Peyer's patch (tissue), 4 donors: ENCODE data around the gene FAM174B. TPM values are rescaled to one million over a fixed set of nuclear protein-coding genes. Genes with fewer than 3 reads are reported as not detected.

Source experiments
- DNase-seq, 3 donors: peaks; one replicate each; pipeline ENCODE4 v3.0.0-alpha.2; 2017 to 2019
- H3K27ac ChIP-seq, 4 donors: fragments of 200-600 bp; sonication (generic); one replicate each; pipeline ENCODE4 v1.5.1; 2016 to 2019
- H3K27me3 ChIP-seq, 2 donors: fragments of 200-600 bp; sonication (generic); one replicate each; pipeline ENCODE4 v1.5.1; 2019
- H3K36me3 ChIP-seq, 3 donors: fragments of 200-600 bp; sonication (generic); one replicate each; pipeline ENCODE4 v1.5.1; 2016 to 2019
- H3K4me1 ChIP-seq, 4 donors: fragments of 200-600 bp; sonication (generic); one replicate each; pipeline ENCODE4 v1.5.1; 2016 to 2019
- H3K4me3 ChIP-seq, 4 donors: fragments of 200-600 bp; sonication (generic); 1 replicate in 3 of 4; 2 replicates in 1 of 4; pipeline ENCODE4 v1.5.1; 2016 to 2019; ENCODE audit warnings: mild to moderate bottlenecking in 1 of 4
- H3K9me3 ChIP-seq, 4 donors: fragments of 200-600 bp; sonication (generic); one replicate each; pipeline ENCODE4 v1.5.1; 2016 to 2019; ENCODE audit warnings: mild to moderate bottlenecking in 1 of 4
- POLR2A ChIP-seq, 2 donors: fragments of 450-650 bp; IDR thresholded peaks; one replicate each; pipeline ENCODE4 v1.5.1; 2017; ENCODE audit warnings: antibody characterized with exemption in 2 of 2, mild to moderate bottlenecking in 2 of 2, moderate library complexity in 2 of 2
- total RNA-seq, 4 donors: library from RNA; depleted of rRNA; stranded (reverse); fragments of >200 nt; gene quantifications; one replicate each; pipeline ENCODE4 v1.1.0, GENCODE V29; 2016
- TF ChIP-seq, protein P1 (sequence below), 6 experiments: fragments of 450-650 bp in 4 of 6; fragments of 200-600 bp in 2 of 6; sonication (generic) in 1 of 6; IDR thresholded peaks; one replicate each; pipeline ENCODE4 v1.5.1; 2017 to 2019; ENCODE audit warnings: antibody characterized with exemption in 6 of 6, mild to moderate bottlenecking in 3 of 6, moderate library complexity in 1 of 6

Gene FAM174B
- total RNA-seq, 4 donors from 2014 or later = 9.0 to 14.0 (median 11.4) TPM

DNA sequence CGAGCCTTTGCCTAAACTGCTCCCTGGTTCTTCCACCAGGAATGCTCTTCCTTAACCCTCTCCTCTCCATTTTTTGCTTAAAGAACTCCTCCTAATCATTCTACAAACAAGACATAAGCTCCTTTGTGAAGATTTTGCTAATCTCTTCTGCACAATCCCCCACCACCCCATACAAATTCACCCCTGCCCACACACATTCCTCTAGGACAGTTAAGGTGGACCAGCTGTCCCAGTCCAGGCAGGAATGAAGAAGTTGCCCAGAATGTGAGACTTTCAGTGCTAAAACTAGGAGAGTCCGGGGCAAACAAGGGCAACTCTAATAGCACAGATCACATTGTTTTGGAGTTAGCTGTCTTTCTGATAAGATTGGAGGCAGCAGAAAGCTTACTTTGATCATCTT lies 13.9 kb upstream of the FAM174B start:
- H3K27me3 ChIP-seq = no peaks in the 10 kb centered on the region
- peaks cover 0 to 30% (median 0%) of the 10 kb centered on the region in 4 donors for H3K4me1 ChIP-seq
- TF ChIP-seq, protein P1, sequence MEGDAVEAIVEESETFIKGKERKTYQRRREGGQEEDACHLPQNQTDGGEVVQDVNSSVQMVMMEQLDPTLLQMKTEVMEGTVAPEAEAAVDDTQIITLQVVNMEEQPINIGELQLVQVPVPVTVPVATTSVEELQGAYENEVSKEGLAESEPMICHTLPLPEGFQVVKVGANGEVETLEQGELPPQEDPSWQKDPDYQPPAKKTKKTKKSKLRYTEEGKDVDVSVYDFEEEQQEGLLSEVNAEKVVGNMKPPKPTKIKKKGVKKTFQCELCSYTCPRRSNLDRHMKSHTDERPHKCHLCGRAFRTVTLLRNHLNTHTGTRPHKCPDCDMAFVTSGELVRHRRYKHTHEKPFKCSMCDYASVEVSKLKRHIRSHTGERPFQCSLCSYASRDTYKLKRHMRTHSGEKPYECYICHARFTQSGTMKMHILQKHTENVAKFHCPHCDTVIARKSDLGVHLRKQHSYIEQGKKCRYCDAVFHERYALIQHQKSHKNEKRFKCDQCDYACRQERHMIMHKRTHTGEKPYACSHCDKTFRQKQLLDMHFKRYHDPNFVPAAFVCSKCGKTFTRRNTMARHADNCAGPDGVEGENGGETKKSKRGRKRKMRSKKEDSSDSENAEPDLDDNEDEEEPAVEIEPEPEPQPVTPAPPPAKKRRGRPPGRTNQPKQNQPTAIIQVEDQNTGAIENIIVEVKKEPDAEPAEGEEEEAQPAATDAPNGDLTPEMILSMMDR (IDR thresholded peaks at IDR 0.05) = no peak
- TF ChIP-seq POLR2A (IDR thresholded peaks at IDR 0.05) = no peak
- no peak overlapping the region for H3K4me3 ChIP-seq
- DNase-seq = no peak
- H3K36me3 ChIP-seq = no peaks in the 10 kb centered on the region
- no peak overlapping the region for H3K27ac ChIP-seq
- H3K9me3 ChIP-seq = no peaks in the 10 kb centered on the region

DNA sequence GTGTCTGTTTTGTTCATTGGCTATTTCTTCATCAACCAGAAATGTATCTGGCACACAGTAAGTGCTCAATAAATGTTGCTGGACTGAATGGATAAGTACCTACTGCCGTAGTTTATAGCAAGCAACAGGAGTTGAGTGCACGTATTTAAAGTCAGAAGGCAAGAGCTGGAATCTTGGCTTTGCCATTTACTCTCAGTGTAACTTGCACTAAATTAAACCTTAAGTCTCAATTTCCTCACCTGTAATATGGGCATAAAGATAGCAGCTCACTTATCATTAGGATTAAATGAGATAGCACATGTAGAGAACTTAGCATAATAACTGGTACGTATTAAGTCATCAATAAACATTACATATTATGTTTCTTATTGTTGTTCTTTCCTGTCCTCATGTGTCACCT lies 13.0 kb upstream of the FAM174B start:
- Histone ChIP-seq H3K4me3 (no peak overlapping the region), H3K4me1 (peaks cover 0 to 34% (median 0%) of the 10 kb centered on the region in 4 donors), H3K27me3 (no peaks in the 10 kb centered on the region), H3K9me3 (no peaks in the 10 kb centered on the region), H3K36me3 (no peaks in the 10 kb centered on the region), H3K27ac (no peak overlapping the region)
- TF ChIP-seq, protein P1 (IDR thresholded peaks at IDR 0.05) = no peak
- no peak for TF ChIP-seq POLR2A (IDR thresholded peaks at IDR 0.05)
- no peak for DNase-seq

DNA sequence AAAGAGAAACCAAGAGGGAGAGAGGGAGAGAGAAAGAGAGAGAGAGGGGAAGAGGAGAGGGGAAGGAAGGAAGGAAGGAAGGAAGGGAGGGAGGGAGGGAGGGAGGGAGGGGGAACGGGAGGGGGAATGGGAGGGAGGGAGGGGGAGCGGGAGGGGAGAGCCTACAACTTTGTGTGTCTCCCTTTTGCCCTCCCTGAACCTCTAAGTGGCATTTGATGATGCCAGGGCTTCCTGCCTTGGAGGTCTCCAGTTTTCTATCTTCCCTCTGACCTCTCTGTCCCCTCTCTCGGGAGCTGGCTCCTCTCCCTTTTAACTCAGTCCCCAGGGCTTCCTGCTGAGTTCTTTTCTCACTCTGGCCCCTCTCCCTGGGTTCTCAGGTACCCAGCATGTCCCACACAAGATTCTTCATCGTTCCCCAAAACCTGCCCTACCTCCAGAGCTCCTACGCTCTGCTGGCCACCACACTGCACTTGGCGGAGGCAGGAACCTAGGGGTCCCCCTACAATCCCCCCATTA lies 12.5 kb upstream of the FAM174B start:
- Histone ChIP-seq H3K27me3 (no peaks in the 10 kb centered on the region), H3K36me3 (no peaks in the 10 kb centered on the region), H3K4me1 (peaks cover 0 to 34% (median 0%) of the 10 kb centered on the region in 4 donors), H3K27ac (peak overlapping the region in 1 of 4 donors; percentile 64), H3K9me3 (no peaks in the 10 kb centered on the region), H3K4me3 (no peak overlapping the region)
- DNase-seq = no peak
- TF ChIP-seq, protein P1 (IDR thresholded peaks at IDR 0.05) = no peak
- TF ChIP-seq POLR2A (IDR thresholded peaks at IDR 0.05) = no peak

DNA sequence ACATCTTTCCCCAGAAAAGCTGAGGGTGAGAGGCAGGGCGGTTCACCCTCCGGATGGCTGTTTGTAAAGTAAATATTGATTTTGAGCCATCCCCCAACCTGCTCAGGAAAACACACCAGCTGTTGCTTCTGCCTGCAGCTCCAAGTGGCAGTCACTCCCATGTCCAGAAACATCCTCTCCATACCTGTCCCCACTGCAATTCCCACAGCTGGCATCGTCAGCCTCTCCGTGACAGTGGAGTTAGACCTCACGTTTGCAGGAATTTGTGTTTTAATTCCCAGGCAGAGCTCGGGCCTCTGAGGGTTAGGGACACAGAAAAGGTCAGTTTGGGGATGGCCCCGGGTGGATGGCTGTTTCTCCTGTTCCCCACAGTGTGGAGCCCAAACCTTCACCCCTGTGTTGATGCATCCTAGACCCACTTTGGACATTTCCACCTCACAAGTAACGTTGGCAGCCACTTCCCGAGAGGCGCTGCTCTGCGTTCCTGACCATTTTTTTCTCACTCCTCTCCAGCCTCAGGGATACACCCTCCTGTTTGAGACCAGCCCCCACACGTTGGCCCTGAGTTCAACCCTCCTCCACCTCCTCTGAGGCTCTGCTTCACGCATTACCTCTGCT lies 11.8 kb upstream of the FAM174B start:
- Histone ChIP-seq H3K36me3 (no peaks in the 10 kb centered on the region), H3K27me3 (no peaks in the 10 kb centered on the region), H3K4me1 (peaks cover 0 to 34% (median 0%) of the 10 kb centered on the region in 4 donors), H3K9me3 (no peaks in the 10 kb centered on the region), H3K27ac (peak overlapping the region in 3 of 4 donors; percentile 31 to 75 (median 64)), H3K4me3 (no peak overlapping the region)
- peak in 1 of 3 donors; percentile 53 for DNase-seq
- TF ChIP-seq, protein P1 (IDR thresholded peaks at IDR 0.05) = no peak
- TF ChIP-seq POLR2A (IDR thresholded peaks at IDR 0.05) = no peak

DNA sequence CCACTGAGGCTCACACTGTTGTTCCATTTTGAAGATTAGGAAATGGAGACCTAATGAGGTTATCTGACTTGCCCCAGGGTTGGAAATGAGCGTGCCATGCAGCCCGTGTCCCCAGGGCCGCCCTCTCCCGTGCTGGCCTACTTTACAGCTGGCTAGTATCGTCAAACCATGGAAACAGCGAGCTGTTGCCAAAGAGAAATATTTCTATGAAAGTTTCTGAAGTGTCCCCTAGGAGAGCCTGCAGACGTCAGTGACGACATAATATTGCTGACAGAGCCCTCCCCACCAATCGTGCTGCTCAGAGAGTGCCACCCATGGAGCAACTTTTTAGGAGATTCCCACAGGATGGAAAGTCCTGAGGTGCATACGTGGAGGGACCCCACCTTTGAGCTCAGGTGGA lies 11.2 kb upstream of the FAM174B start:
- TF ChIP-seq, protein P1 (IDR thresholded peaks at IDR 0.05) = no peak
- no peak for TF ChIP-seq POLR2A (IDR thresholded peaks at IDR 0.05)
- Histone ChIP-seq H3K27me3 (no peaks in the 10 kb centered on the region), H3K4me1 (peaks cover 0 to 34% (median 0%) of the 10 kb centered on the region in 4 donors), H3K36me3 (no peaks in the 10 kb centered on the region), H3K4me3 (no peak overlapping the region), H3K9me3 (no peaks in the 10 kb centered on the region), H3K27ac (peak overlapping the region in 2 of 4 donors; percentile 64 to 75)
- no peak for DNase-seq
